ENCODE results near the gene ARFIP1. TPM values are rescaled to one million over a fixed set of nuclear protein-coding genes. Genes with fewer than 3 reads are reported as not detected.
"Not testable (repeated sequence)": the region's sequence is repeated elsewhere in the genome, so short reads cannot be mapped to it uniquely, and the experiment has no call there.

Gene ARFIP1
- total RNA-seq, 4 donors from 2014 or later, result 26.3 to 36.1 (median 30.6) TPM

- Histone ChIP-seq H3K4me3 (no peak overlapping the region), H3K36me3 (no peaks in the 10 kb centered on the region), H3K4me1 (peaks cover 8 to 21% (median 20%) of the 10 kb centered on the region in 4 donors), H3K27me3 (no peaks in the 10 kb centered on the region), H3K27ac (replicated peaks in 1 of 4) (no peak overlapping the region), H3K9me3 (peaks cover 0 to 21% (median 9%) of the 10 kb centered on the region in 4 donors)
- intact Hi-C loops (cut with DNase I), result no loop called here
- 99% methylated on average over 2 of the region's 2 CpGs for WGBS
- TF ChIP-seq POLR2A (IDR thresholded peaks at IDR 0.05; ENCODE audit: low read depth) (no peak), EP300 (IDR thresholded peaks at IDR 0.05) (no peak), POLR2AphosphoS5 (IDR thresholded peaks at IDR 0.05) (no peak)
- TF ChIP-seq, protein P1, sequence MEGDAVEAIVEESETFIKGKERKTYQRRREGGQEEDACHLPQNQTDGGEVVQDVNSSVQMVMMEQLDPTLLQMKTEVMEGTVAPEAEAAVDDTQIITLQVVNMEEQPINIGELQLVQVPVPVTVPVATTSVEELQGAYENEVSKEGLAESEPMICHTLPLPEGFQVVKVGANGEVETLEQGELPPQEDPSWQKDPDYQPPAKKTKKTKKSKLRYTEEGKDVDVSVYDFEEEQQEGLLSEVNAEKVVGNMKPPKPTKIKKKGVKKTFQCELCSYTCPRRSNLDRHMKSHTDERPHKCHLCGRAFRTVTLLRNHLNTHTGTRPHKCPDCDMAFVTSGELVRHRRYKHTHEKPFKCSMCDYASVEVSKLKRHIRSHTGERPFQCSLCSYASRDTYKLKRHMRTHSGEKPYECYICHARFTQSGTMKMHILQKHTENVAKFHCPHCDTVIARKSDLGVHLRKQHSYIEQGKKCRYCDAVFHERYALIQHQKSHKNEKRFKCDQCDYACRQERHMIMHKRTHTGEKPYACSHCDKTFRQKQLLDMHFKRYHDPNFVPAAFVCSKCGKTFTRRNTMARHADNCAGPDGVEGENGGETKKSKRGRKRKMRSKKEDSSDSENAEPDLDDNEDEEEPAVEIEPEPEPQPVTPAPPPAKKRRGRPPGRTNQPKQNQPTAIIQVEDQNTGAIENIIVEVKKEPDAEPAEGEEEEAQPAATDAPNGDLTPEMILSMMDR (IDR thresholded peaks at IDR 0.05), result no peak
- DNase-seq (ENCODE audit: extremely low spot score), result no peak
These were observed 73.5 kb downstream of the ARFIP1 start for GRCh38 chr4:152853293-152853692.

DNA sequence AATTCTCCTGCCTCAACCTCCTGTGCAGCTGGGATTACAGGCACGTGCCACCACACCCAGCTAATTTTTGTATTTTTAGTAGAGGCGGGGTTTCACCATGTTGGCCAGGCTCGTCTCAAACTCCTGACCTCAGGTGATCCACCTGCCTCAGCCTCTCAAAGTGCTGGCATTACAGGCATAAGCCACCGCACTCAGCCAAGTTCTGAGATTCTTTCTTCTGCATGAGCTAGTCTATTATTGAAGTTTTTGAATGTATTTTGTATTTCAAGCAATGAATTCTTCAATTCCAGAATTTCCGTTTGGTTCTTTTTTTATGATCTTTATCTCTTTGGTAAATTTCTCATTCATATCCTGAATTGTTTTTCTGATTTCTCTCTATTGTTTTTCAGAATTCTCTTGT lies 74.3 kb downstream of the ARFIP1 start:
- H3K9me3 ChIP-seq, result peaks cover 0 to 21% (median 9%) of the 10 kb centered on the region in 4 donors

DNA sequence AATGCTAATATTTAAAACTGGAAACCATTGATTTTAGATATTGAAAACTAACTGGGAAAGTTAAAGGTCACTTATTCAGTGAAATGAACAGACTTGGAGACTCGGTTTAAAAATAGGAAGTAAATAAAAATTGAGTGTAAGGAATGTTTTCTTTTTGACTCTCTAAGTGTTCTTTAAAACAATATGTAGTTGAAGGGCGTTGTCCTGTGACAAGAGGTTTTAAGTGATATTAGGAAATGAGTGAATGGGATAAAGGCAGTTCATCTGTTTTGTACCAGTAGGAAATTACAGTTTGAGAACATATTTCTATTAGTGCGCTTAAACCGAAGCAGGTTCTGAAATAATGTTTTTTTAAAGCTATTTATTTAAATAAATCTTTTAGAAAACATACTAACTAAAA lies 77.2 kb downstream of the ARFIP1 start:
- Histone ChIP-seq H3K4me3 (no peak overlapping the region), H3K27ac (replicated peaks in 1 of 4) (no peak overlapping the region), H3K4me1 (peaks cover 0 to 19% (median 11%) of the 10 kb centered on the region in 4 donors), H3K36me3 (no peaks in the 10 kb centered on the region), H3K27me3 (no peaks in the 10 kb centered on the region), H3K9me3 (peaks cover 0 to 21% (median 9%) of the 10 kb centered on the region in 4 donors)
- WGBS, result 69% methylated on average over 4 of the region's 4 CpGs
- TF ChIP-seq POLR2A (IDR thresholded peaks at IDR 0.05; ENCODE audit: low read depth) (no peak), EP300 (IDR thresholded peaks at IDR 0.05) (no peak), POLR2AphosphoS5 (IDR thresholded peaks at IDR 0.05) (no peak)
- TF ChIP-seq, protein P1 (IDR thresholded peaks at IDR 0.05), result no peak
- intact Hi-C loops (cut with DNase I), result no loop called here
- DNase-seq (ENCODE audit: extremely low spot score), result no peak

More for the DNA sequence above, 74.3 kb downstream of the ARFIP1 start:
- DNase-seq (ENCODE audit: extremely low spot score); intact Hi-C loops (cut with DNase I); H3K4me3 ChIP-seq; H3K27me3 ChIP-seq; H3K27ac ChIP-seq (replicated peaks in 1 of 4); H3K36me3 ChIP-seq: not testable (repeated sequence)
- WGBS, result over 99% methylated on average over 5 of the region's 5 CpGs
- peaks cover 8 to 22% (median 20%) of the 10 kb centered on the region in 4 donors for H3K4me1 ChIP-seq

GRCh38 chr4:152858934-152859333 lies 79.2 kb downstream of the ARFIP1 start:
- peaks cover 0 to 1% (median 0%) of the 10 kb centered on the region in 4 donors for H3K36me3 ChIP-seq
- H3K4me3 ChIP-seq, result no peak overlapping the region
- H3K4me1 ChIP-seq, result peaks cover 0 to 19% (median 11%) of the 10 kb centered on the region in 4 donors
- H3K27me3 ChIP-seq, result no peaks in the 10 kb centered on the region
- TF ChIP-seq EP300 (IDR thresholded peaks at IDR 0.05) (no peak), POLR2AphosphoS5 (IDR thresholded peaks at IDR 0.05) (no peak), POLR2A (IDR thresholded peaks at IDR 0.05; ENCODE audit: low read depth) (no peak)
- TF ChIP-seq, protein P1 (IDR thresholded peaks at IDR 0.05), result no peak
- intact Hi-C loops (cut with DNase I), result no loop called here
- DNase-seq (ENCODE audit: extremely low spot score), result no peak
- H3K27ac ChIP-seq (replicated peaks in 1 of 4), result no peak overlapping the region
- peaks cover 0 to 3% (median 0%) of the 10 kb centered on the region in 4 donors for H3K9me3 ChIP-seq
- 97% methylated on average over 6 of the region's 6 CpGs for WGBS

DNA sequence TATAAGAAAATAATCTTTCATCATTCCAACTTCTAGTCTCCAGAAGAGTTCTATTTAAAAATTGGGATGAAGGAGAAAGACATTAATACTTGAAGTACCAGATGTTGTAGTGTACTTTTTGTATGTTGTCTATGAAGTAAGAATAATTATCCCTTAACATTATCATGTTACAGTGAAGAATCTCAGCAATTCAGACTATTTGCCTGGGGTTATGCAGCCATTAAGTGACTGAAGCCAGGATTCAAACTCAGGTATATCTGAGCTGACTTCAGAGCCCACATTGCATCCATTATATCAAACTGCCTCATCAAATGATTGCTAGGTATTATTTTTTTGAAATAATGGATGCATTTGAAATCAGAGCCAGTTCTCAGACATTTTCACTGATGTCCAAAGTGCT lies 80.3 kb downstream of the ARFIP1 start:
- H3K4me1 ChIP-seq, result peaks cover 0 to 19% (median 11%) of the 10 kb centered on the region in 4 donors
- DNase-seq (ENCODE audit: extremely low spot score), result no peak
- H3K36me3 ChIP-seq, result peaks cover 0 to 12% (median 7%) of the 10 kb centered on the region in 4 donors
- H3K9me3 ChIP-seq, result no peaks in the 10 kb centered on the region
- TF ChIP-seq EP300 (IDR thresholded peaks at IDR 0.05) (no peak), POLR2AphosphoS5 (IDR thresholded peaks at IDR 0.05) (no peak), POLR2A (IDR thresholded peaks at IDR 0.05; ENCODE audit: low read depth) (no peak)
- TF ChIP-seq, protein P1 (IDR thresholded peaks at IDR 0.05), result no peak
- H3K4me3 ChIP-seq, result no peak overlapping the region
- intact Hi-C loops (cut with DNase I), result no loop called here
- H3K27me3 ChIP-seq, result no peaks in the 10 kb centered on the region
- no peak overlapping the region for H3K27ac ChIP-seq (replicated peaks in 1 of 4)
